Astrocyte of the spinal cord (primary cell): ENCODE results near the gene MORN1.
"Not testable (repeated sequence)": the region's sequence is repeated elsewhere in the genome, so short reads cannot be mapped to it uniquely, and the experiment has no call there.

ENCODE experiments used
- DNase-seq: peaks from one replicate; pipeline ENCODE4 v3.0.0; 2011; ENCODE audit warnings: low read depth, low spot score
- H3K4me3 ChIP-seq: 2 replicates; pipeline ENCODE4 v1.5.1; 2011; ENCODE audit warnings: low read depth, mild to moderate bottlenecking, low read length, moderate library complexity
- CTCF ChIP-seq: IDR thresholded peaks from 2 replicates; pipeline ENCODE4 v1.5.1; 2012; ENCODE audit warnings: low read depth, mild to moderate bottlenecking, low read length, inconsistent platforms
- in situ Hi-C: cut with HindIII; loops from 2 replicates; pipeline ENCODE4 v1.10.0; 2017; ENCODE audit warnings: low sequenced_read_pairs

The MORN1 gene

GRCh38 chr1:2300851-2301606 is 90.3 kb downstream of the MORN1 start:
- H3K4me3 ChIP-seq: no peak overlapping the region
- TF ChIP-seq CTCF: no peak
- in situ Hi-C loops: no loop called here
- DNase-seq: no peak

- in situ Hi-C loops: no loop called here
- no peak overlapping the region for H3K4me3 ChIP-seq
- DNase-seq: no peak
- no peak for TF ChIP-seq CTCF
These were observed 91.2 kb downstream of the MORN1 start for GRCh38 chr1:2300004-2300771.

GRCh38 chr1:2299131-2299627 is 92.2 kb downstream of the MORN1 start:
- in situ Hi-C loops: no loop called here
- no peak for DNase-seq
- TF ChIP-seq CTCF: no peak
- H3K4me3 ChIP-seq: no peak overlapping the region

GRCh38 chr1:2298685-2299084 is 92.7 kb downstream of the MORN1 start:
- no peak overlapping the region for H3K4me3 ChIP-seq
- in situ Hi-C loops: no loop called here
- DNase-seq: no peak
- TF ChIP-seq CTCF: no peak

- in situ Hi-C loops: no loop called here
- no peak for TF ChIP-seq CTCF
- H3K4me3 ChIP-seq: no peak overlapping the region
- DNase-seq: no peak
These were observed 93.9 kb downstream of the MORN1 start for GRCh38 chr1:2297246-2298011.

- no peak for TF ChIP-seq CTCF
- DNase-seq: no peak
- in situ Hi-C loops: no loop called here
- no peak overlapping the region for H3K4me3 ChIP-seq
These were observed 94.7 kb downstream of the MORN1 start for GRCh38 chr1:2296614-2297013.

GRCh38 chr1:2296211-2296610 is 95.1 kb downstream of the MORN1 start:
- peak; percentile 53 for DNase-seq
- in situ Hi-C loops: not testable (repeated sequence)

More at GRCh38 chr1:2296211-2296610, 95.1 kb downstream of the MORN1 start:
- not testable (repeated sequence) for H3K4me3 ChIP-seq
